Activated CD4-positive, alpha-beta T cell treated with anti-CD3 and anti-CD28 coated beads, Interleukin-2, amount 50 U/mL, for 48 hours (primary cell): ENCODE results near the gene SAMD14.

Experiments
- DNase-seq, 2 experiments: peaks; one replicate each; pipeline ENCODE4 v3.0.0-alpha.2; 2020

The SAMD14 gene

DNA sequence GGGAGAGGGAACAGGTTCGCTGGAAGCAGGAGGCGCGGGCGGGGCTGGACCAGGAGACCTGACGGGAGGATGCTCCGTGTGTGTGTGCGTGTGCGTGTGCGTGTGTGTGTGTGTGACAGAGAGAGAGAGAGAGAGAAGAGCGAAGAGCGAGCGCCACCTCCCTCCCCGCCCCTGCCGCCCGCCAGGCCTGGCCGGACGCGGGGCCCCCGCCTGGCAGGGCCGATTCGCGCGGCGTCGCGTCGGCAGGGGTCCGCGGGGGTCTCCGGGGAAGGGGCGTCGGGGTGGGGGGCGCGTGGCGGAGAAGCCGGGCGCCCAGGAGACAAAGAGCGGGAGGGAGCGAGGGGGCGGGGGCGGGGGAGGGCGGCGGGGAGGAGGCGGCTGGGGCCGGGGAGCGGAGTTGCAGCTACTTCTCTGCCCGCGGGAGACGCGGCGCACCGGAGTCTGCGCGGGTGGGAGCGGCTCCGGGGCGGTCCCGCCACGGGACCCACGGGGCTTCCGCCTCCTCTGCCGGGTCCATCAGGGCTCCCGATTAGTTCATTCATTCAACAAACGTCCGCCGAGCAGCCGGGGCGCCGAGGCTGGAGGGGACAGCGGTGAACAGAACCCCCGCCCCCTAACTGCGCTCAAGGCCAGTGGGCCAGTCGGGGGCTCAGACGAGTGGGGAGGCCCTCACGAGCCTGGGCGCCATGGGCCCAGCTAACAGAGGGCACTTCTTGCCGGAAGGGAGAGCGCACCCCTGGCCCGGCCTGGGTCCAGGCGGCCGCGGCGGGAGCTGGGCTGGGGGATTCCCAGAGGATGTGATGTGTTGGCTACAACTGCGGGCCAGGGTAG is at the start of gene SAMD14:
TSS of gene SAMD14 (minus strand) at position 433 of the 831 bp plus-strand sequence. CDS start 5,201 bp downstream, outside the sequence.
- DNase-seq, result peak; percentile 31 to 45

DNA sequence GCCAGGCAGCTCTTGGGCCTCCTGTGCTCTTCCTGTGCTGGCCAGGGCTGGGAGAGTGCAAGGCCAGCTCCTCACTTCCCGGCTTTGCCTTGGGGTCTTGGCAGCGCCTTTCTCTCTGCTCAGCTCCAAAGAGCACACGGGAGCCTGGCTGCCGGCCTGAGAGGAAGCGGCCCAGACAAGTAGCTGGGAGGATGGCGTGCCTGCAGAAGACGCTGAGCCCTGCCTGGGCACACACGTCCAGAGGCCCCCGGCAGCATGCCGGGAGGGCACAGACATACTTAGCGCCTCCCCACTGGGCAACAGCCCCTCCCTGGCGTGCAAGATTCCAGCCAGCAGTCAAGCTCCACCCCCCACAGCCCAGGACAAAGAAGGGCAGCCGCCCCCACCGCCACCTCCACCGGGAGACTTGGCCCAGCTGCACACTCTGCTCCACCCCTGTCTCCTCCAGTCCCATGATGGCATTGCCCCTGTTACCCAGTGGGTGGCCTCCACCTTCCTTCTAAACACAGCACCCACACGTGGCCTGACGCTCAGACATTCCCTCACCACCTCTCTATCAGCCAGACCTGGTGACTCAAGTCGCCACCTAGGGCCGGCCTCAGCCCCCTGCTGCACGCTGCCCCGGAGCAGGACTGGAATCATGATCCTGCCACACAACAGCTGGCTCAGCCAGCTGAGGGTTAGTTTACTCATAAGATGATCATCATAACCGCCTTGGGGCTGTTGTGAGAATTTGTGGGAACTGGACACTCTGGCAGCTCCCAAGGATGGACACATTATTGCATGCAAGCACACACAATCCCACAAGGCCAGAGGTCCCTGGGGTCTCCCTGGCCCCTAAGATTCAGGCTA is 48.2 kb upstream of the SAMD14 start:
- DNase-seq, result peak; percentile 48 to 64

DNA sequence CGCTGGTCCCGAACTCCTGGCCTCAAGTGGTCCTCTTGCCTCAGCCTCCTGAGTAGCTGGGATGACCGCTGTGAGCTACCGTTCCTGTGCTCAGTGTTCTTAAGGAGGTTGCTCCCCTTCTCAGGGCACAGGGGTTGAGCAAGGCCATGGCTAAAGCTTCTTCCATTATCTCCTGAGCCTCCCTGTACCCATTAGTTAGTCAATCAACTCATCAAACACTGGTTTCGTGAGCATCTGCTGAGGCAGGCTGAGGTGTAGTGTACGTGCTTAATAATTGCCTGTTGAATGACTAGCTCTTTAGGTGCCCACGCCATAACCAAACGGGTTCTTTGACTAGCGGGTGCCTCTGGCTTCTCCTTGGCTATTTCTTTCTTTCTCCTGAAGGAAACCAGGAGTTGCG is 47.5 kb upstream of the SAMD14 start:
- no peak for DNase-seq

DNA sequence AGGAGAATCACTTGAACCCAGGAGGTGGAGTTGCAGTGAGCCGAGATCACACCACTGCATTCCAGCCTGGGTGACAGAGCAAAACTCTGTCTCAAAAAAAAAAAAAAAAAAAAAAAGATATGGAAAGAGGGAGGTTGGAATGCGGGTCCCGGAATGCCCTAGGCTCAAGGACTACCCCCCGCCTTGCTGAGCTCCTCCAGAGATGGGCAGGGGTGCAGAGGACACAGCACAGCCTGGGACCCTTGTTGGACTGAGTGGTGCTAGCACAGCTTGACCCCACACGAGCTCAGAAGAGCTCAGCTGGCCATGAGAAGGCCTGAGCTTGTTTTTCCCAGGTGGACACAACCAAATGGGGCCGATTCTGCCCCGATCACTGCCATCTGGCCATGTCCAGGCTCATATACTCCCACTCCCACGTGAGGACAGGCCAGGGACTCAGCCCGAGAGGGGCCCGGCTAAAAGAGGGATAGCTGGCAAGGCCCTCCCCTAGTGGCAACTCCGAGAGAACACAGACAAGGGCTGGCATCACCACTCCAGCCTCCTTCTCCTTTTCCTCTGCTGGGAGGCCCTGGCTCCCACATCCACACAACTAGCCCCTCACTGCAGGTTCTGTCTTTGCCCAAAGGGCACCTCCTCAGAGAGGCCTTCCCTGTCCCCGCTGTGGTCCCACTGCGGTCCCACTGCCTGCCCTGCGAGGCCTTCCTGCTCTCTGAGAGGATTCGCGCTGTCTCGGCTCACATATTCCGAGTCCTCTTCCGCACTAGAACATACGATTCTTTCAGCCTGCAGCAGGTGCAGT is 46.8 kb upstream of the SAMD14 start:
- no peak for DNase-seq

DNA sequence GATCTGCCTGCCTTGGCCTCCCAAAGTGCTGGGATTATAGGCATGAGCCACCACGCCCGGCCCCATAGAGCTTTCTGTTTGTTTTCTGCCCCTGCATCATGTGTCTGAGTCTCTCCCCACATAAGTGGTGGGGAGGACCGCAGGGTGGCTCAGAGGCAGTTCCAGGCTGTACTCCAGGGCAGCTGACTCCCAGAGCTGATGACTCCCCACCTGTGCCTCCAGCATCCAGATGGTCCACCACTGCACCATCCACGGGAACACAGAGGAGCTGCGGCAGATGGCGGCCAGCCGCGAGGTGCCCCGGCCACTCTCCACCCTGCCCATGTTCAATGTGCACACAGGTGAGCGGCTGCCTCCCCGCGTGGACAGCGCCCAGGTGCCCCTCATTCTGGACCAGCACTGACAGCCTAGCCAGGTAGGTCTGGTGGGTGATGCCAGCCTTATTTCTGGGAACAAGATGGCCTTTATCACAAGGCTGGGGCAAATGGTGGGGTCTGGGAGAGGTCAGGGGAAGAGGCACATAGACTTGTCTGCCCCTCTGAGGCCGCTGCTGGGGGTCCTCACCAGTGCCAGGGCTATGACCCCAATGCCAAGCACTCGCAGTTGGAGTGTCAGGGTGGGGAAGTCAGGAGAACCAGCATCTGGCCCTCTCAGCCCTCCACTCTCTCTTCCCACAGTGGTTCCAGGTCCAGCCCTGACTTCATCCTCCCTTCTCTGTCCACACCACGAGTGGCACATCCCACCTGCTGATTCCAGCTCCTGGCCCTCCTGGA is 45.3 kb upstream of the SAMD14 start:
- DNase-seq, result no peak

DNA sequence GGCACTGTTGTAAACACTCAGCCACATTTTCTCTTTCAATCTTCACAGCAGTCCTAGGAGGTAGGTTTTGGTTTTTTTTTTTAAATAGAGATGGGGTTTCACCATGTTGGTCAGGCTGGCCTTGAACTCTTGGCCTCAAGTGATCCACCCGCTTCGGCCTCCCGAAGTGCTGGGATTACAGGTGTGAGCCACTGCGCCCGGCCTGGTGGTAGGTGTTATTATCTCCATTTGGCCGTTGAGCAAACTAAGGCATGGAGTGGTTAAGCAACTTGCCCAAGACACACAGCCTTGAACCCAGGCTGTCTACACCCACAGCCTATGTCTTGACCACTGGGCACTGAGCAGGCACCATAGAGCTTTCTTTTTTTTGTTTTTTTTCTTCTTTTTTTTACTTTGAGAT is 44.5 kb upstream of the SAMD14 start:
- DNase-seq, result no peak

DNA sequence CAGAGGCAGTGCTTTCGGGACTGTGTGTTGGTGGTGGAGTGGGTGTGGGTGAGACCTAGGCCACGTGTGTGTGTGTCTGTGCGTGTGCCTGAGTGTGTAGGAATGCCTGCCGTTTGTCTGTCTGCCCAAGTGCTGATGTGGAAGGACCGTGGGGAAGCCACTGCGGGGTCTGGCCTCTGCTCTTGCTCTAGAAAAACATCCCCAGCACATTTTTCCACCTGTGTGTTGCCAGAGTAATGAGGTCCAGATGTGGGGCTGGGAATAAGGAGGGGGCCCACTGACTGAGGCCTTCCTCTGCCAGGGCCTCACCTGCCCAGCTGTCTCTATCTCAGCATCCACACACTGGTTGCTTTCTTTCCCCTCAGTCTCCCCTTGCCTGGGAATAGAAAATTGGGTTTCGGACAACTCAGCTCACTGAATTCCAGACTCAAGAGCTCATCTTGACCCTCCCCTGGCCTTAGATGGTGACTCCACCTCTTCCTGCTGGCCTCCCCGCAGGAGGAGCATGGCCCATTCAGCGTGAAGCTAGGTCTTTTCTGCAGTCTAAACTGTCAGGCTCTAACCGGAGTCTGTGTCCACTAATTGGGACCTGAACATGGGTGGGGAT is 43.5 kb upstream of the SAMD14 start:
- no peak for DNase-seq

DNA sequence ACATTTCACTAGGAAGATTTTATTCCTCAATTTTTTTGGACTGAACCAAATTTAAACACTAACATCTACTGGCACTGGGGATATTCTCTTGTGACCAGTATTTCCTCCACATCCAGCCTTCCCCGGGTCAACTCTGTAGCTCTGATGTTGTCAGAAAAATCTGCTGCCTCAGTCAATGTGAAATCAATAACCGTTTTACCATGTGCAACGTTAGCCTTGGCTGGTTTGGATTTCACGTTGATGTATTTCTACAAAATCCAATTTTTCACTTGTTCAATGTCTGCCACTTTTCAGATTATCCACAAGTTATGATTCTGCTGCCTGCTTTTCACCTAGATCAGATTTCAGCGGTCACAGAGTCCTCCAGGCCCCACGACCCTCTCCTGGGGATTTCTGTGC is 43.0 kb upstream of the SAMD14 start:
- no peak for DNase-seq

DNA sequence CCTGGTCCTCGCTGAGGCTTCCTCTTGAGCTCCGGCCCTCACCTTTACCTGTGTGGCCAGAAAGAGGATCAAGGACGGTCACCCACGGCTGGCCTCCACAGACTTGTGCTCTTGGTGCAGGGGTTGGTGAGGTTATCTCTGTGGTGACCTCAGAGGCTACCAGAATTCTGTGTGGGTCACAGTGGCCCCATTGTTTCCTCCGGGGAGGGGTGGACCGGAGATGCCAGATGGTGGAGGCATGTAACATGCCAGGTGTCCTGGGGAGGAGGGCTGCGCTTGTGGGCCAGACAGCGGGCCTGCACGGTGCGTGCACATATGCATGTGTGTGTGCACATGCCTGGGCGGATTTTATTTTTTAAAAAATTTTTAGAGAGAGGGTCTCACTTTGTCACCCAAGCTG is 42.2 kb upstream of the SAMD14 start:
- DNase-seq, result no peak

DNA sequence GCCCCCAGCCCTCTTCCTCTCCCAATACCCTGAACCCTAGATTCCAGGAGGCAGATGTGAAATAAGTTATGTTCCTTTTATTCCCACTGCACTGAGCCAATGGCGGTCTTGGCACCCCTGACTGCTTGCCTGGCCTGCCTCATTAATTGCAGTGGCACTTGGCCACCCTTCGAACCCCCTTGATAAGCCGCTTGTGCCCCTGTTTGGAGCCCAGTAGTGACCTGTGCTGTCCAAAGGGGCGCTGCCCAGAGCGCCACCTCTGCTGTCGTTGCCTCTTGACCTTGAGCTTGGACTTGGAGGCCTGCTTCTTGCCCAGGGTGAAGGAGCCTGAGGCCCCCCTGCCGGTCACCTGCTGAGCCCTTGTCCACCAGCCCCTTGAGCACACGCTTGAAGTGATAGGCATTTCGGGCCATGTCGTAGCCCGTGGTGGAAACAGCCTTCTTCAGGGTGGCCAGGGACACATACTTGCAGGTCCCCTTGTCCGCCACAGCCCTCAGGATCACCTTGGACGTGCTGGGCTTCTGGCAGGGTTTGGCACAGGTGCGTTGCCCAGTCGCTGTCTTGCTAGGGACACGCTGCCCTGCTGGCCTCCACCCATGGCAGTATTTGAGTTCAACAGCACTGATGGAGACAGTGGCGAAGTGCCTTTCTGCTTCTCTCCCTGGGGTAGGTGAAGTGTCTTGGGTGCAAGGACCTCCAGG is 41.6 kb upstream of the SAMD14 start:
- DNase-seq, result no peak

DNA sequence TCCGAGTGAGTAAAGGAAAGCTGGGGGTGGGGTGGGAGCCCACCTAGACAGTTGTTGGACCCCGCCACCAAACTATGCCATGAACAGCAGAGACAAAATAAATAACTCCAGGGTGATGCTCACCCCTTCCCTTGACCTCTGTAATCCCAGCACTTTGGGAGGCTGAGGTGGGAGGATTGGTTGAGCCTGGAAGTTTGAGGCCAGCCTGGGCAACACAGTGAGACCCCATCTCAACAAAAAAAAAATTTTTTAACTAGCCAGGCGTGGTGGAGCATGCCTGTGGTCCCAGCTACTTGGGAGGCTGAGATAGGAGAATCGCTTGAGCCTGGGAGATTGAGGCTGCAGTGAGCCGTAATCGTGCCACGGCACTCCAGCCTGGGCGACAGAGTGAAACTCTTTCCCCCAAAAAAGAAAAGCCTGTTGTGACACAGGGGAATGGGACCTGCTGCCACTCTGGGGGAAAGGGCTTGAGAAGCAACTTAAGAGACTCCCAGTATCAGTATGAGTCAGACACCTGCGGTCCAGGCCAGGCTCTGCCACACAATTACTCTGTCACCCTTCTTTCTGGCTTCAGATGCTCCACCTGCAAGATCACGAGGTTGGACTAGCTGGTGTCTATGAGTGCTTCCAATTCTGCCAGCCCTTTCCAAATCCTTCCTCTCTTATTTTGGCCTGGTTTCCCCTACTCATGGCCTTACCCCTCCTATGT is 40.9 kb upstream of the SAMD14 start:
- peak in 1 of 2 experiments; percentile 34 for DNase-seq

DNA sequence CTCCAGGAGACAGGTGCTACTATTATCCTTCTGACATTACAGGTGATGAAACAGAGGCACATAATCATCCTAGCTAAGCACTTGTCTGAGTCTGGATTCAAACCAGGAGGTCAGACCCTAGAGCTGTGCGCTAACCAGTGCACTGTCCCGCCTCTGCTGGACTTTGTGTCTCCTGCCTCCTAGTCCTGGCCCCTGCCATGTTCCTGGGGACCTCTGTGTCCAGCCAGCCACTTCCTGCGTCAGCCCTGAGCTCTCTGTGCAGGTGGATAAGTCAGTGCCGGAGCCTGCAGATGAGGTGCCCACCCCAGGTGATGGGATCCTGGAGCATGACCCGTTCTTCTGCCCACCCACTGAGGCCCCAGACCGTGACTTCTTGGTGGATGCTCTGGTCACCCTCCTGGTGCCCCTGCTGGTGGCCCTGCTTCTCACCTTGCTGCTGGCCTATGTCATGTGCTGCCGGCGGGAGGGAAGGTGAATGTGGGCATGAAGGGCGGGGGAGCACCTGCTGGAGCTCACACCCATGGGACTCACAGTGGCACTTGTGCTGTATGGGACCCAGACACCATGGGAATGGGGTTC is 40.0 kb upstream of the SAMD14 start:
- no peak for DNase-seq

DNA sequence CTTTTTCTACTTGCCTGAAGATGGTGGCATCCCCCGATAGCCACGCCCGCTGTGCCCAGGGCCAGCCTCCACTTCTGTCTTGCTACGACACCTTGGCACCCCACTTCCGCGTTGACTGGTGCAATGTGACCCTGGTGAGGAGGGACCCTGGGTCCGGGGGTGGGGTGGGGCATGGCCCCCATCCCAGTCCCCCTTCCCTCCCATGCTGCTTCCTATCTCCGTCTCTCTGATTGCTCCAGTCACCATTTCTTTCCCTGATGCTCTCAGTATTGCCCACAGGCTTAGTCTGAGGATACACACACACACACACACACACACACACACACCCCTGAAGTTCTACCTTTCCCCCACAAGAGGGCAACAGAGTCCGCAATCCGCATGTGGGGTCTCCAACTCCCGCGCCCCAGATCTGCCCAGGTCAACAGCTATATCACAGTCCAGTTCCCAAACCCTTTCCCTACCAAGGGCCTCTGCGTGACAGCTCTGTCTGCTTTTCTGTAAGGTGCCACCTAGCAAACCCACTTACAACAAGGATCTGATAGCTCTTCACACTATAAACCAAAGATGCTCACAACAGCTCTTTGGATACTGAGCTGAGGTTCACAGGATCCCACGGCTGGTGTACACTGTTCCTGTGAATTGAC is 39.3 kb upstream of the SAMD14 start:
- peak; percentile 45 to 56 for DNase-seq

DNA sequence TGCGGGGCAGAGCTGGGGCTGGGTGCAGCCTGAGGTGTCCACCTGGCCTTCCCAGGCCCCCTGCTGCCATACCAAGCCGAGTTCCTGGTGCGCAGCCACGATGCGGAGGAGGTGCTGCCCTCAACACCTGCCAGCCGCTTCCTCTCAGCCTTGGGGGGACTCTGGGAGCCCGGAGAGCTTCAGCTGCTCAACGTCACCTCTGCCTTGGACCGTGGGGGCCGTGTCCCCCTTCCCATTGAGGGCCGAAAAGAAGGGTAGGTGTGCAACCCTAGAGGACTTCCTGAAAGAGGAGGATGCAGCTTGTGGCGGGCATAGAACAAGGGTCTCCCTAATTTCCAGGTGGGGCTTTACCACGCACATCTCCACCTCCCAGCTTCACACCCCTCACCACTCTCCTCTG is 38.4 kb upstream of the SAMD14 start:
- no peak for DNase-seq

DNA sequence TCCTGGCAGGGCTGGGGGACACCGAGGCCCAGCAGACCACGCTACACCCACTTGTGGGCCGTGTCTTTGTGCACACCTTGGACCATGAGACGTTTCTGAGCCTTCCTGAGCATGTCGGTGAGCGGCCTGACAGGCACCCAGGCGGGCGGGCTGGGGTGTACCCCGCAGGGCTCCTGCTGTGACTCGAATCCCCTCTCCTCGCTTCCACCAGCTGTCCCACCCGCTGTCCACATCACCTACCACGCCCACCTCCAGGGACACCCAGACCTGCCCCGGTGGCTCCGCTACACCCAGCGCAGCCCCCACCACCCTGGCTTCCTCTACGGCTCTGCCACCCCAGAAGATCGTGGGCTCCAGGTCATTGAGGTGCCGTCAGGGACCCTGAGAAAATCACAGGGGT is 37.4 kb upstream of the SAMD14 start:
- DNase-seq, result no peak

DNA sequence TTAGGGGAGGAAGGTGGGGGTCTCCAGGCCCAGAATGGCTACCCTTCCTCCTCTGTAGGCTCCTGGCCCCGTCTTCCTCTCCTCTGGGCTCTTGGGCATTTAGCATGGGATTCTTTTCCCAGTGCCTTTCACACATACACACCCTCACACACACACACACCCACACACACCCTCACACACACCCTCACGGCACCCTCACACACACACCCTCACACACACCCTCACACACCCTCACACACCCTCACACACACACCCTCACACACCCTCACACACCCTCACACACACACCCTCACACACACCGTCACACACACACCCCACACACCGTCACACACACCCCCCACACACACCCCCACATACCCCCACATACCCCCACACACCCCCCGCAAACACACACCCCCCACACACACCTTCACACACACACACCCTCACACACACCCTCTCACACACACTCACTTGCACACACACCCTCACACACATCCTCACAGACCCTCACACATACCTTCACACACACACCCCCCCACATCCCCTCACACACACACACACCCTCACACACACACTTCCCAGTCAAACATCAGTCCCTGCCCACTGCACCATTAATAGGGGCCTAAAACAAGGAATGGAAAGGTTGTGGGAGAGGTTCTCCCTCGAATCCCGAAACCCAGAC is 36.7 kb upstream of the SAMD14 start:
- DNase-seq, result no peak

DNA sequence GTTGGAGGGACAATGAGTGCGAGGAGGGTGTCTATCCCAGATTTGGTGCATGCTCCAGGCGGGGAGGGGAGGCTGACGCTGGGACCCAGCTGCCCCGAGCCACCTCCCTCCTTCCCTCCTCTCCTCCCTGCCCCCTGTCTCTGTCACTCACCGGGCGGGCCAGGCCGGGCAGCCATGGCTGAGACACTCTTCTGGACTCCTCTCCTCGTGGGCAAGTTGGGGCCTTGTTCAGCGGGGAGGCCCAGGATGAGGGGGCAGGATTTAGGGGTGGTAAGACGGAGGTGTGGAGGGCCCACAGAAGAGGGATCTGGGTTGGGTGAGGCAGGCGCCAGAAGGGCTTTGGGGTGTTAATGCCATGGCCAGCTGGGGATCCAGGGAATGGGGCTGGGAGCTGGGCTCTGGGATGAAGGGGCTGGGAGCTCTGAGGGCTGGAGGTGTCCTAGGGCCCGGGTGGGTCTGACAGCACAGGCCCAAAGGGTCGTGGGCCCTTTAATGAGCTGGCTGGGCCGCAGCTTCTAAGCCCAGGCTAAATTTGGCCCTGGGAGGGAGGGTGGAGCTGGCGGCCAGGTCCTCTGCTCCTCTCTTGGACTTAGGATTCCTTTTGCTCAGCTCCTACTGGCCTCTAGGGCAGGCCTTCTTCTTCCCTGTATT is 36.0 kb upstream of the SAMD14 start, which contains the start of gene SGCA:
TSS of gene SGCA (plus strand) at position 139 of the 651 bp plus-strand sequence. CDS start at position 175, 36 bp downstream.
- no peak for DNase-seq

DNA sequence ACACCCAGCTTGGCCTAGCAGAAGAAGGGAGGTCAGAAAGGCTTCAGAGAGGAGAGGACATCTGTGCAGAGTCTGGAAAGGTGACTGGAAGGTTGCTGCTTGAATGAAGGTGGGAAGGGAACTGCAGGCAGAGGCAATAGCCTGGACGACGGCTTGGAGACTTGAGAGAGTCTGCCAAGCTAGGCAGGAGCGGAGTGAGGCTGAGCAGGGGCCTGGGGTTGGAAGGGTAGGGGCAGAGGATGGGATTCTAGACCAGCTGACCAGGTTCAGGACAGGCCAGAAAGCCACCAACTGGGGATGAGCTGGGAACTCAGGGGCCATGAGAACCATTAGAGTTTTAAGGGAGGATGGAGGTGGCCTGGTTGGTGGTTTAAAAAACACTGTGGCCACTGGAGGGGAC is 35.5 kb upstream of the SAMD14 start:
- no peak for DNase-seq
